OCI-LY1 (cell line): ENCODE measurements around the gene CALU.

Experiments
- H2AFZ ChIP-seq: fragments of 200-600 bp; sonication (generic), shearing (Covaris generic); 2 replicates; pipeline ENCODE4 v1.6.0; 2014; ENCODE audit warnings: antibody characterized with exemption, mild to moderate bottlenecking, low read length
- H3F3A ChIP-seq: fragments of 200-600 bp; sonication (generic), shearing (Covaris generic); 2 replicates; pipeline ENCODE4 v1.6.0; 2014; ENCODE audit warnings: mild to moderate bottlenecking, antibody characterized with exemption, low read length, moderate library complexity; ENCODE audit not compliant: insufficient read depth
- H3K27ac ChIP-seq: fragments of 200-600 bp; sonication (generic); 2 replicates; pipeline ENCODE4 v1.5.1; 2014; ENCODE audit warnings: low read length, mixed run types, mild to moderate bottlenecking, low read depth; ENCODE audit not compliant: poor library complexity, severe bottlenecking
- H3K27me3 ChIP-seq: fragments of 200-600 bp; sonication (generic); 2 replicates; pipeline ENCODE4 v1.6.0; 2014; ENCODE audit warnings: antibody characterized with exemption, mild to moderate bottlenecking, low read length, moderate library complexity; ENCODE audit not compliant: insufficient read depth
- H3K36me3 ChIP-seq: fragments of 200-600 bp; sonication (generic); 2 replicates; pipeline ENCODE4 v1.6.1; 2014; ENCODE audit warnings: mild to moderate bottlenecking, antibody characterized with exemption, low read length, moderate library complexity, mixed read lengths; ENCODE audit not compliant: insufficient read depth
- H3K4me1 ChIP-seq: fragments of 200-600 bp; sonication (generic); 2 replicates; pipeline ENCODE4 v1.5.1; 2014; ENCODE audit warnings: mild to moderate bottlenecking, low read length, moderate library complexity; ENCODE audit not compliant: insufficient read depth, severe bottlenecking
- H3K4me2 ChIP-seq: fragments of 200-600 bp; sonication (generic), shearing (Covaris generic); 2 replicates; pipeline ENCODE4 v1.6.1; 2014; ENCODE audit warnings: low read length
- H3K4me3 ChIP-seq: fragments of 200-600 bp; sonication (generic); 2 replicates; pipeline ENCODE4 v1.5.1; 2014; ENCODE audit warnings: low read length, low read depth, mild to moderate bottlenecking, mixed read lengths; ENCODE audit not compliant: poor library complexity, severe bottlenecking
- H3K79me2 ChIP-seq: fragments of 200-600 bp; shearing (Covaris generic); 2 replicates; pipeline ENCODE4 v1.6.1; 2016; ENCODE audit warnings: mixed run types, low read length, mixed read lengths; ENCODE audit not compliant: insufficient read depth
- H3K9ac ChIP-seq: fragments of 200-600 bp; sonication (generic), shearing (Covaris generic); 2 replicates; pipeline ENCODE4 v1.6.1; 2014; ENCODE audit warnings: mild to moderate bottlenecking, low read length, mixed read lengths
- H3K9me2 ChIP-seq: fragments of 200-600 bp; sonication (generic), shearing (Covaris generic); 2 replicates; pipeline ENCODE4 v1.6.1; 2014; ENCODE audit warnings: low read depth, mild to moderate bottlenecking, low read length, mixed read lengths
- H3K9me3 ChIP-seq: fragments of 200-600 bp; shearing (Covaris generic); 2 replicates; pipeline ENCODE4 v1.6.1; 2014; ENCODE audit warnings: low read length, mixed read lengths
- H4K20me1 ChIP-seq: fragments of 200-600 bp; sonication (generic), shearing (Covaris generic); 2 replicates; pipeline ENCODE4 v1.6.0; 2016; ENCODE audit warnings: mild to moderate bottlenecking, low read length; ENCODE audit not compliant: insufficient read depth
- CTCF ChIP-seq: fragments of 200-600 bp; sonication (generic), shearing (Covaris generic); IDR thresholded peaks from 2 replicates; pipeline ENCODE4 v1.5.1; 2017; ENCODE audit warnings: mild to moderate bottlenecking, antibody characterized with exemption, low read length, moderate library complexity, mixed read lengths
- EZH2 ChIP-seq: fragments of 200-600 bp; sonication (generic), shearing (Covaris generic); IDR thresholded peaks from 2 replicates; pipeline ENCODE4 v1.8.0; 2017; ENCODE audit warnings: borderline replicate concordance, mixed run types, mild to moderate bottlenecking, antibody characterized with exemption, low read length, moderate library complexity, mixed read lengths

CALU gene

DNA sequence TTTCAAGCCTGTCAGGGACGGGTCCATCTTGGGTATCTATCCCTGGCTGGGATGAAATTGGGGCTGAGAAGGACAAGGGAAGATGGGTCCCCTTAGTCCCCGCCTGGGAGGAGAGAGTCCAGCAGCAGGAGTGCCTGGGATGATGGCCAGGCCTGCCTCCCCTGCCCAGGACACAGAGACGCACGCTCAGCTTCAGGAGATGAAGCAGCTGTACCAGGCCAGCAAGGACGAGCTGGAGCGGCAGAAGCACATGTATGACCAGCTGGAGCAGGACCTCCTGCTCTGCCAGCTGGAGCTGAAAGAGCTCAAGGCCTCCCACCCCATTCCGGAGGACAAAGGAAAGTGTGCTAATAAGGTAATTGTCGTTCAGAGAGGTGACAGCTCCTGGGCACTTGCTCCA, 68.0 kb downstream of the CALU start:
- Histone ChIP-seq H2AFZ (no peak overlapping the region), H3K36me3 (peaks cover 10% of the 10 kb centered on the region; the same call in 1 of the 2 replicates), H3K4me1 (no peaks in the 10 kb centered on the region), H3K79me2 (no peaks in the 10 kb centered on the region), H3K9me2 (no peaks in the 10 kb centered on the region), H3K9ac (no peak overlapping the region), H3K9me3 (no peaks in the 10 kb centered on the region), H3K27me3 (no peaks in the 10 kb centered on the region; the same call in 1 of the 2 replicates), H3F3A (no peaks in the 10 kb centered on the region), H4K20me1 (no peaks in the 10 kb centered on the region), H3K4me3 (no peak overlapping the region), H3K4me2 (no peak overlapping the region), H3K27ac (no peak overlapping the region)
- no peak for TF ChIP-seq EZH2
- no peak for TF ChIP-seq CTCF

DNA sequence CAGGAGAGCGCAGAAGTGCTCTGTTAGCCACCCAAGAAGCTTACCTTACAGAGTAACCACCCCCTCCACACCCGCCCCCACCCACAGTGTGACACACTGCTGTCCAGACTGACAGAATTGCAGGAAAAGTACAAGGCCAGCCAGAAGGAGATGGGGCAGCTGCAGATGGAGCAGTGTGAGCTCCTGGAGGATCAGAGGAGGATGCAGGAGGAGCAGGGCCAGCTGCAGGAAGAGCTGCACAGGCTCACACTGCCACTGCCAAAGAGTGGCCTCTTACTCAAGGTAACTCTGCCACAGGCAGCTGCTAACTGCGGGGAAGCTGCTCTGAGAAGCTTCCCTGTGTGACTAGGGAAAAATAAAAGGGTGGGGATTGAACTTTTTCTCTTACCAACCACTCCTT, 70.2 kb downstream of the CALU start:
- Histone ChIP-seq H3K4me3 (no peak overlapping the region), H3K9ac (no peak overlapping the region), H3K9me3 (no peaks in the 10 kb centered on the region), H2AFZ (no peak overlapping the region), H4K20me1 (no peaks in the 10 kb centered on the region), H3K27ac (no peak overlapping the region), H3K79me2 (no peaks in the 10 kb centered on the region), H3K9me2 (no peaks in the 10 kb centered on the region), H3K4me1 (no peaks in the 10 kb centered on the region), H3K4me2 (no peak overlapping the region), H3F3A (no peaks in the 10 kb centered on the region), H3K27me3 (no peaks in the 10 kb centered on the region; the same call in 1 of the 2 replicates), H3K36me3 (peaks cover 10% of the 10 kb centered on the region; the same call in 1 of the 2 replicates)
- TF ChIP-seq EZH2 (no peak), CTCF (no peak)

GRCh38 chr7:128810473-128810872, 71.3 kb downstream of the CALU start:
- no peak for TF ChIP-seq EZH2
- no peak for TF ChIP-seq CTCF
- Histone ChIP-seq H2AFZ (no peak overlapping the region), H3K36me3 (peaks cover 6% of the 10 kb centered on the region; the same call in 1 of the 2 replicates), H3K9me2 (no peaks in the 10 kb centered on the region), H3K4me2 (no peak overlapping the region), H3K4me3 (no peak overlapping the region), H3K4me1 (no peaks in the 10 kb centered on the region), H3K27ac (no peak overlapping the region), H3K9ac (no peak overlapping the region), H4K20me1 (no peaks in the 10 kb centered on the region), H3F3A (no peaks in the 10 kb centered on the region), H3K9me3 (no peaks in the 10 kb centered on the region), H3K27me3 (peaks cover 5% of the 10 kb centered on the region; the same call in 1 of the 2 replicates), H3K79me2 (no peaks in the 10 kb centered on the region)
